SK-N-MC (cell line): ENCODE data around the gene FES.

Source experiments
- DNase-seq: peaks from one replicate; pipeline ENCODE4 v3.0.0-alpha.2; 2011; ENCODE audit warnings: low read depth, low spot score
- H3K27ac ChIP-seq: fragments of 200-600 bp; sonication (generic); 2 replicates; pipeline ENCODE4 v1.5.1; 2016; ENCODE audit warnings: mixed run types
- H3K36me3 ChIP-seq: fragments of 200-600 bp; sonication (generic); 2 replicates; pipeline ENCODE4 v1.6.1; 2017; ENCODE audit warnings: antibody characterized with exemption, low read length, mixed read lengths; ENCODE audit not compliant: insufficient read depth
- H3K4me3 ChIP-seq: fragments of 200-600 bp; sonication (generic); 2 replicates; pipeline ENCODE4 v1.5.1; 2016
- H3K9ac ChIP-seq: fragments of 200-600 bp; sonication (generic); 2 replicates; pipeline ENCODE4 v1.8.0; 2017; ENCODE audit warnings: mixed run types, mixed read lengths; ENCODE audit not compliant: insufficient read length
- H3K9me3 ChIP-seq: fragments of 200-600 bp; sonication (generic); 2 replicates; pipeline ENCODE4 v1.6.1; 2017; ENCODE audit warnings: low read depth, mild to moderate bottlenecking, antibody characterized with exemption, low read length, moderate library complexity, mixed read lengths
- EZH2 ChIP-seq: fragments of 200-600 bp; sonication (generic); IDR thresholded peaks from one replicate; pipeline ENCODE4 v1.6.1; 2017; ENCODE audit warnings: antibody characterized with exemption
- FOXP2 ChIP-seq: optimal IDR thresholded peaks from 2 replicates; pipeline ENCODE3; 2011; ENCODE audit warnings: mild to moderate bottlenecking, moderate library complexity; ENCODE audit not compliant: insufficient read depth; ENCODE audit errors: extremely low read length, control extremely low read depth
- POLR2AphosphoS5 ChIP-seq: IDR thresholded peaks from 2 replicates; pipeline ENCODE4 v1.6.1; 2012; ENCODE audit warnings: mild to moderate bottlenecking, low read depth, low read length, borderline replicate concordance

The FES gene

GRCh38 chr15:90913398-90913944 lies 29.2 kb downstream of the FES start:
- no peak for DNase-seq
- Histone ChIP-seq H3K36me3 (peaks cover 76% of the 10 kb centered on the region; the same call in 1 of the 2 replicates), H3K9ac (no peak overlapping the region), H3K27ac (no peak overlapping the region), H3K4me3 (no peak overlapping the region), H3K9me3 (no peaks in the 10 kb centered on the region)
- TF ChIP-seq FOXP2: no peak
- TF ChIP-seq POLR2AphosphoS5: no peak
- TF ChIP-seq EZH2: no peak

- Histone ChIP-seq H3K4me3 (no peak overlapping the region), H3K36me3 (peaks cover 77% of the 10 kb centered on the region; the same call in 1 of the 2 replicates), H3K27ac (no peak overlapping the region), H3K9me3 (no peaks in the 10 kb centered on the region), H3K9ac (no peak overlapping the region)
- TF ChIP-seq POLR2AphosphoS5 (no peak), EZH2 (no peak), FOXP2 (no peak)
- DNase-seq: no peak
These were observed 30.2 kb downstream of the FES start for GRCh38 chr15:90914305-90915080.

GRCh38 chr15:90915216-90915807 lies 31.0 kb downstream of the FES start:
- H3K9ac ChIP-seq: no peak overlapping the region
- no peak overlapping the region for H3K27ac ChIP-seq
- peaks cover 85% of the 10 kb centered on the region; the same call in 1 of the 2 replicates for H3K36me3 ChIP-seq
- DNase-seq: no peak
- H3K4me3 ChIP-seq: no peak overlapping the region
- TF ChIP-seq FOXP2 (no peak), POLR2AphosphoS5 (no peak), EZH2 (no peak)
- no peaks in the 10 kb centered on the region for H3K9me3 ChIP-seq

GRCh38 chr15:90915808-90916440 lies 31.6 kb downstream of the FES start:
- Histone ChIP-seq H3K9me3 (no peaks in the 10 kb centered on the region), H3K4me3 (no peak overlapping the region), H3K9ac (no peak overlapping the region), H3K36me3 (peaks cover 85% of the 10 kb centered on the region; the same call in 1 of the 2 replicates), H3K27ac (no peak overlapping the region)
- TF ChIP-seq EZH2 (no peak), FOXP2 (no peak), POLR2AphosphoS5 (no peak)
- no peak for DNase-seq

GRCh38 chr15:90916461-90916860 lies 32.2 kb downstream of the FES start:
- Histone ChIP-seq H3K4me3 (no peak overlapping the region), H3K27ac (no peak overlapping the region), H3K9ac (no peak overlapping the region), H3K36me3 (peaks cover 85% of the 10 kb centered on the region; the same call in 1 of the 2 replicates), H3K9me3 (no peaks in the 10 kb centered on the region)
- TF ChIP-seq POLR2AphosphoS5 (no peak), EZH2 (no peak), FOXP2 (no peak)
- DNase-seq: no peak

GRCh38 chr15:90917569-90917968 lies 33.3 kb downstream of the FES start:
- DNase-seq: no peak
- H3K9ac ChIP-seq: no peak overlapping the region
- H3K4me3 ChIP-seq: no peak overlapping the region
- no peak for TF ChIP-seq EZH2
- no peak for TF ChIP-seq FOXP2
- no peak for TF ChIP-seq POLR2AphosphoS5
- no peaks in the 10 kb centered on the region for H3K9me3 ChIP-seq
- H3K36me3 ChIP-seq: peaks cover 74% of the 10 kb centered on the region; the same call in 1 of the 2 replicates
- H3K27ac ChIP-seq: no peak overlapping the region

GRCh38 chr15:90918034-90918788 lies 33.9 kb downstream of the FES start:
- peaks cover 68% of the 10 kb centered on the region; the same call in 1 of the 2 replicates for H3K36me3 ChIP-seq
- H3K27ac ChIP-seq: no peak overlapping the region
- H3K9ac ChIP-seq: no peak overlapping the region
- TF ChIP-seq POLR2AphosphoS5: no peak
- H3K4me3 ChIP-seq: no peak overlapping the region
- no peak for DNase-seq
- H3K9me3 ChIP-seq: no peaks in the 10 kb centered on the region

- no peak for TF ChIP-seq POLR2AphosphoS5
- TF ChIP-seq EZH2: no peak
- TF ChIP-seq FOXP2: no peak
- no peak for DNase-seq
- Histone ChIP-seq H3K9ac (no peak overlapping the region), H3K36me3 (peaks cover 61% of the 10 kb centered on the region; the same call in 1 of the 2 replicates), H3K27ac (no peak overlapping the region), H3K9me3 (no peaks in the 10 kb centered on the region), H3K4me3 (no peak overlapping the region)
These were observed 34.5 kb downstream of the FES start for GRCh38 chr15:90918835-90919234.
